HG02571 (cell line): ENCODE measurements around the gene DAZAP2.
"Not testable (repeated sequence)": the region's sequence is repeated elsewhere in the genome, so short reads cannot be mapped to it uniquely, and the experiment has no call there.

Source experiments
- ATAC-seq: cut with Tn5 transposase; IDR thresholded peaks from one replicate; pipeline ENCODE4 v1.9.1; 2021; ENCODE audit warnings: mild to moderate bottlenecking, moderate library complexity; ENCODE audit not compliant: unreplicated experiment

The DAZAP2 gene

DNA sequence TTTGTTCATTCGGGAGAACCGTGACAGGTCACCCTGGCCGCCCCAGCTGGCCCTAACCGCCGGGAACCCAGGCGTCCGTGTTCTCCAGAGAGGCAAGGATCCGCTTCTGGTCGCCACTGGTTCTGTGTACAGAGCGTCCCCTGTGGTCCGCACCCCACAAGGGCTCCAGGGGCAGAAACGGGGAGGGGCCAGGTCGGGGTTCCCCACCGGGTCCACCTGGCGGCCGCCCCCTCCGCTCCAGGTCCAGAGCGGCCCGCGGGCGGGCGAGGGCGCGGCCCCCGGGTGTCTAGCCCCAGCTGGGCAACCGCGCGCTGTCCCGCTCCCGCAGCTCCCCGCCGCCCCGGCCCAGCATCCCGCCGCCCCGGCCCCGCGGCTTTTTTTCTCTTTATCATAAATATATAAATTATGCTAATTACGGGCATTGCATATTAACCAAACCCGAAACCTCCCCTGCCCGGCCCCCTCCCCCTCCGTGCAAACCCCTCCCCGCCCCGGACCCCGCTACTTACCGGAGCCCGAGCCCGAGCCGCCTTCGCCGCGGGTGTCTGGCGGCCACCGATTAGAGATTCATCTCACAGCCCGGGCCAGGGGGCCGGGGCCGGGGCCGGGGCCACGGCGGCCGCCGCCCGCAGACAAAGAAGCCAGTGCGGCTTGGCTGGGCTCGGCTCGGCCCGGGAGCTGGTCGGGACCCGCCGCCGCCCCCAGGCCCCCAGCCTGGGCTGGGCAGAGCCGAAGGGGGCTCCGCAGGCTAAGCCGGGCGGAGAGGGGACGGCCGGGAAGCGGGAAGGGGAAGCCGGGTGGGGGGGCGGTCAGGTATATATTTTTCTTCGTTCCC, 21.3 kb upstream of the DAZAP2 start:
- peak; percentile 40 for ATAC-seq

DNA sequence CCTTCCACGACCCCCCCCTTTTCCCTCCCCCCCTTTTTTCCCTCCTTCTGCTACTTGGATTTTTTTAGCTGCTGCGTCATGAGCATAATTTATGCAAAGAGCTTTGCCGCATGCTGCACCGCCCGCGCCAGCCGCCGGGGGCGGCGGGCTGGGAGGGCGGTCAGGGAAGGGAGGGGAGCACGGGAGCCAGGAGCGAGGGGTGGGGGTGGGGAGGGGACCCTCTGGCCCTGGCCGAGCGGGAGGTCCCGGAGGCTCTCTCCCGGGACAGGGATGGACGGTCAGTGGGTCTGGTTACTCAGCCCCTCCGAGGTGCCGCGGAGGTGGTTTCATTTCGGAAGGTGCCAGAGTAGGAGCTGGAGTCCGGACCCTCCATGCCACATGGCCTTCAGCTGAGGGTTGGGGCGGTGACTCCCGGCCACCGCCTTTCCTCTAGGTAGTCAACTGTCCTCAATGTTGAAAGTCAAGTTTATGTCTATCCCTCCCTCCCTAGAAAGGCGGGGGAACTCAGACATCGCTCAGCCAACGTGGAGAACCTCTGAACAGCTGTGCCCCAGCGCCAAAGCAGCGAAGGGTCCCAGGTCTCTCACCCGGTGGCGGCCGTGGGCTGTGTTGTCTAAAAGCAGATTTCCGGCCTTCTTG, 20.5 kb upstream of the DAZAP2 start, which contains the start of gene POU6F1:
TSS of gene POU6F1 (minus strand) at position 95 of the 639 bp plus-strand sequence. CDS start 11,226 bp downstream, outside the sequence.
- peak; percentile 61 for ATAC-seq

DNA sequence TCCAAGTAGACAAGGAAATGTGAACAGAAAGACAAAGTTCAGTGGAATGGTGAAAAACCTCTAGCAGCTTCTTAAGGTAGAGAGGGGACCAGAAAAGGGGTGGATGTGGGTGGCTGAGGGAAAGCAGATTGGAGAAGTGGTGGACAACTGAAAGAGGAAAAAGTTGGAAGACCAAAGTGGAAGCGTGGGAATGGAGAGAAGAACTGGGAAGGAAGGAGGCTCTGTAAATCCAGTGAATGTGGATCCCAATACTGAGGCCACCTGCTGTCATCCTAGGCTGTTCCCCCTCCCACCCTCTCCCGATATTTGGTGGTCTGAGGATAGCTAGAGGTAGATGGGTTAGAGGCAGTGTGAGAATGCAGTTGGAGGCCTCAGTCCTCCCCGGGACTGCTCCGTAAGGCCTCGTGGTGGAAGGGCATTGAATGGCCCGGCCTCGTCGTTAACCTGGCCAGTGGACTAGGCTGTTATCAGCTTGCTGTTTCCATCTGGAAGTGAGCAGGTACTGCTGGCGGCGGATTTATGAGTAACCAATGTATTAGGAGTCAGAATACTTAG, 19.9 kb upstream of the DAZAP2 start:
- no peak for ATAC-seq

GRCh38 chr12:51219322-51219721, 19.3 kb upstream of the DAZAP2 start:
- ATAC-seq: no peak

DNA sequence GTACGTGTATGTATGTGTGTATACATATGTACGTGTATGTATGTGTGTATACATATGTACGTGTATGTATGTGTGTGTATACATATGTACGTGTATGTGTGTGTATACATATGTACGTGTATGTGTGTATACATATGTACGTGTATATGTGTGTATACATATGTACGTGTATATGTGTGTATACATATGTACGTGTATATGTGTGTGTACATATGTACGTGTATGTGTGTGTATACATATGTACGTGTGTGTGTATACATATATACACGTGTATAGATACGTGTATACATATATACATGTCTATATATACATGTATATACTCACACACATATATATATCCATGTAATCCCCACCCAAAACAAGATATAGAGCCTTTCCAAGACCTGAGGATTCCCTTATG, 18.8 kb upstream of the DAZAP2 start:
- ATAC-seq: not testable (repeated sequence)

GRCh38 chr12:51222461-51222860, 16.2 kb upstream of the DAZAP2 start:
- ATAC-seq: no peak

GRCh38 chr12:51224625-51225024, 14.0 kb upstream of the DAZAP2 start:
- ATAC-seq: no peak

DNA sequence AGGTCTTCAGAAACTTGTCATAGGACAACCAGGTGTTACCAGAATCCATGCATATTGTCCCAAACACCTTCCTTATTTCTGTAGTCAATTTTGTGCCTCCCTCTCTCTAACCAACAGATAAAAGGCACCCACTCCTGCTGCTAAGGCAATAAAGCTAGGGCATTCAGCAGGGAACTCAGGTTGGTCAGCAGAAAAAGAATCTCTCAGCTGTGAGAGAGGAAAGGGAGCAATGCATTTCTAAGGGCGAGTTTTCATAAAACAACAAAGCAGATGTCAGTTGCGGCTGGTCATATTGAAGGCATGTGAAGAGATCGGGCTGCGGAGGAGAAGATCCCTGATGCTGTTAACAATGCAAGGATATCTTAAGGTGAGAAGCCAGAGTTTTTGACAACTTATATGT, 13.4 kb upstream of the DAZAP2 start:
- ATAC-seq: no peak

DNA sequence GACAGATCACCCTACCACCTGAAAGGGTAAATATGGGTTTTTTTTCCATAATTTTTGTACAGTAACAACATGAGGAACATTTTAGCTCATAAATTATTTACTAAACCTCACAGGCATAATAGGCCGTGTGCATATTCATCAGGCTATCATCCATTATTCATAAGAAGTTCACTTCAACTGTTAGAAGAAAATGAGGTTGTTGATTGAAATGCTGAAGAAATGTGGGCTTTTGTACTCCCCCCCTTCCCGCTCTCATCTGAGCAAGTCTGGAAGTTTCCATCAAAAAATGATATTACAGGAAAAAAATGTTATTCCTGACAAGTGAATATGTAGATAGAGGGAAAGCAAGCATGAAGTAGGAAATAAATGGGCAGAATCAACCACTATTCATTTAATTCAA, 12.9 kb upstream of the DAZAP2 start:
- ATAC-seq: no peak

DNA sequence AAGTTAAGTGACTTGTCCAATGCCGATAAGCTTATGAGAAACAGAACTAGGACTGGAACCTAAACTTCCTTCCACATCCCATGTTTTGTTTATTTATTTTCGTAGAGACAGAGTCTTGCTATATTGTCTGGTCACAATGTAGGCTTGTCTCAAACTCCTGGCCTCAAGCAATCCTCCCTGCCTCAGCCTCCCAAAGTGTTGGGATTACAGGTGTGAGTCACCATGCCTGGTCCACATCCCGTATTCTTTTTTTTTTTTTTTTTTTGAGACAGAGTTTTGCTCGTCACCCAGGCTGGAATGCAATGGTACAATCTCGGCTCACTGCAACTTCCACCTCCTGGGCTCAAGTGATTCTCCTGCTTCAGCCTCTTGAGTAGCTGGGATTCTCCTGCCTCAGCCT, 11.5 kb upstream of the DAZAP2 start:
- not testable (repeated sequence) for ATAC-seq

GRCh38 chr12:51227962-51228361, 10.7 kb upstream of the DAZAP2 start:
- no peak for ATAC-seq

- ATAC-seq: no peak
Observed at GRCh38 chr12:51229116-51229809, 9.4 kb upstream of the DAZAP2 start.

DNA sequence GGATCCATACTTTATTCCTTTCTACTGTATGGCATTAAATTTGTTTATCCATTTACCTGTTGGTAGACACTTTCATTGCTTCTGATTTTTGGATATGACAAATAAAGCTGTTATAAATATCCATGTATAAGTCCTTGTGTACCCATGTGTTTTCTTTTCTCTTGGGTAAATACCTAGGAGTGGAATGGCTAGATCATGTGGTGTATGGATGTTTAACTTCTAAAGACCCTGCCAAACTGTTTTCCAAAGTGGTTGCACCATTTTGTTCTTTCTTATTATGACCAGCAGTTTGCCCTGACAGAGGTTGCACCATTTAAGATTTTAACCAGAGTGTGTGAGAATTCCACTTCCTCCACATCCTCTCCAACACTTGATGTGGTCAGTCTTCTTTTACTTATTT, 6.0 kb upstream of the DAZAP2 start:
- ATAC-seq: no peak

DNA sequence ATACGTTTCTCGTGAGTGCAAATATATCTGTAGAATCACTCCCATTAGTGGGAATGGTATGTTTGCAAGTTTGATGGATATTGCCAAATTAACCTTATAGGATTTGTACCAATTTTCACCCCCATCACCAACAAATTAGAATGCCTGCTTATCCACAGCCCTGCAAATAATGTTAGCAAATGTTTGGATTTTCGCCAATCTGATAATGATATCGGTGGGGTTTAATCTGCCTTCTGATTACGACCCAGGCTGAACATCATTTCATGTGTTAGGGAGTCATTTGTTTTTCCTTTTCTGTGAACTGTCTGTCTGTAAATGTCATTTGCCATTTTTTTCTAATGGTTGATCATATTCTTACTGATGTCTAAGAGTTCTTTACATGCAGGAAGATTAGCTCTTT, 4.1 kb upstream of the DAZAP2 start:
- no peak for ATAC-seq

GRCh38 chr12:51238037-51238509, 553 bp upstream of the DAZAP2 start:
- no peak for ATAC-seq

GRCh38 chr12:51240971-51241370, 2.3 kb downstream of the DAZAP2 start:
- no peak for ATAC-seq

GRCh38 chr12:51242120-51242519, 3.5 kb downstream of the DAZAP2 start:
- no peak for ATAC-seq

DNA sequence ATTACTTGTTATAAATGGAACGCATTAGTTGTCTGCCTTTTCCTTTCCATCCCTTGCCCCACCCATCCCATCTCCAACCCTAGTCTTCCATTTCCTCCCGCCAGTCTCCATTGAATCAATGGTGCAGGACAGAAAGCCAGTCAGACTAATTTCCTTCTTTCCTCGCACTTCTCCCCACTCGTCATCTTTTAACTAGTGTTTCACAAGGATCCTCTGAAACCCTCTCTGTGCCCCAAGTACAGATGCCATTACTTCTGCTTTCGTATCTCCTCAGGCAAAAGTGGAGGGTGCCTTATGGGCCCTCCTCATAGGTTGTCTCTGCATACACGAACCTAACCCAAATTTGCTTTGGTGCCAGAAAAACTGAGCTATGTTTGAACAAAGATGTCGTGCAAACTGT, 4.2 kb downstream of the DAZAP2 start:
- no peak for ATAC-seq

GRCh38 chr12:51244269-51244668, 5.6 kb downstream of the DAZAP2 start:
- ATAC-seq: no peak

DNA sequence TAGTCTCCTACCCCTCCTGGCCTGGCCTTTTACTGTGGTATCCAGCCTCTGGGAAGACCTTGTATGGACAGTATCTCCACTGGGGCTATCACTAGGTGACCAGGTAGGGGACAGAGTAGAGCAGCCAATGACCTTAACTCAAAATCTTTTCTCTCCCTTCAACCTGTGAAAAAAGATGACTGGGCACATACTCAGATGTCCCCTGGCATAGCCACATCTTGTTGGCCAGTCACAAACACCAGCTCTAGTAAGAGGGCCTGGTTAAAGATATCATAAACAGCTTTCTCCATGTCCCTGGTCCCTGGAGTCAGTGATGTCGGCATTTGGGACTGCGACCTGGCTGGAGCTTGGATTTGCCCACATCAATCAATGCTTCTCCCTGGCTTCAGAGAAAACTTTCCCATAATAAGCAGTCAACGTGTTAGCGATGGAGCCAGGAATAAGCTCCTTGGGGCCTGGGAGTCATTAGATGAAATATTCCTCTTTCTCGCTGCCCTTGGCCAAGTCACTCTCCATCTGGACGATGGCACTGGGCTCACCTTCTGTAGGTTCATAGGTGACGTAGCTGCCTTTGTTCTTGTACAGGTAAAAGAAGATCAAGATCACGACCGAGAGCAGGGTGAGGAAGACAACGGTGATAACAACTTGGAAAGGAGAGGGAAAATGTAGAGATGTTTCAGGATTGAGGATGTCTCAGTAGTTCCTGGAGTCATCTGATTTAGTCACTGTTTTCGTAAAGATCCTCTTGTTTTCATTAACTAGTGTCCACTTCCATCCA, 7.0 kb downstream of the DAZAP2 start:
- no peak for ATAC-seq
